GM18520 (cell line): ENCODE data around the gene HMG20A.

Experiments
- ATAC-seq: cut with Tn5 transposase; IDR thresholded peaks from one replicate; pipeline ENCODE4 v1.9.1; 2021; ENCODE audit not compliant: unreplicated experiment

The HMG20A gene

GRCh38 chr15:77497110-77497737, 76.5 kb downstream of the HMG20A start:
- no peak for ATAC-seq

- ATAC-seq = no peak
Measured at GRCh38 chr15:77497942-77498361, 77.3 kb downstream of the HMG20A start.

GRCh38 chr15:77499087-77499760, 78.5 kb downstream of the HMG20A start:
- ATAC-seq = no peak

GRCh38 chr15:77500989-77501388, 80.3 kb downstream of the HMG20A start:
- ATAC-seq = no peak

GRCh38 chr15:77502379-77503095, 81.8 kb downstream of the HMG20A start:
- no peak for ATAC-seq

- ATAC-seq = no peak
Measured at GRCh38 chr15:77503240-77503639, 82.6 kb downstream of the HMG20A start.

- no peak for ATAC-seq
Measured at GRCh38 chr15:77503764-77504163, 83.1 kb downstream of the HMG20A start.

GRCh38 chr15:77504306-77504705, 83.6 kb downstream of the HMG20A start:
- ATAC-seq = no peak

GRCh38 chr15:77504871-77505270, 84.2 kb downstream of the HMG20A start:
- no peak for ATAC-seq

GRCh38 chr15:77505556-77505955, 84.9 kb downstream of the HMG20A start:
- ATAC-seq = no peak

GRCh38 chr15:77506311-77507142, 85.8 kb downstream of the HMG20A start:
- ATAC-seq = no peak

GRCh38 chr15:77507143-77507897, 86.6 kb downstream of the HMG20A start:
- ATAC-seq = no peak

GRCh38 chr15:77507911-77508310, 87.2 kb downstream of the HMG20A start:
- no peak for ATAC-seq

- no peak for ATAC-seq
Measured at GRCh38 chr15:77508541-77509243, 88.0 kb downstream of the HMG20A start.

GRCh38 chr15:77510066-77511057, 89.7 kb downstream of the HMG20A start:
- no peak for ATAC-seq

- ATAC-seq = no peak
Measured at GRCh38 chr15:77511869-77512268, 91.2 kb downstream of the HMG20A start.

GRCh38 chr15:77513226-77513625, 92.5 kb downstream of the HMG20A start:
- ATAC-seq = no peak

- ATAC-seq = no peak
Measured at GRCh38 chr15:77514641-77515402, 94.1 kb downstream of the HMG20A start.
